Activated CD4-positive, alpha-beta T cell treated with anti-CD3 and anti-CD28 coated beads for 36 hours (primary cell): ENCODE results near the gene BRMS1L. TPM values are rescaled to one million over a fixed set of nuclear protein-coding genes. Genes with fewer than 3 reads are reported as not detected.
"Not testable (repeated sequence)": the region's sequence is repeated elsewhere in the genome, so short reads cannot be mapped to it uniquely, and the experiment has no call there.

Experiments used
- ATAC-seq: fragments of 200-7000 bp; cut with Tn5 transposase; one replicate; pipeline ENCODE4 v1.10.0; 2021; ENCODE audit warnings: mild to moderate bottlenecking, moderate library complexity
- CTCF ChIA-PET: fragments of 350-600 bp; sonication (Branson Sonifier 250); formaldehyde crosslinking; loops from one replicate; lab custom pipeline; 2021; ENCODE audit warnings: antibody characterized with exemption; lab: Charles Lee
- POLR2A ChIA-PET: fragments of 350-600 bp; sonication (Branson Sonifier 250); formaldehyde crosslinking; loops from one replicate; lab custom pipeline; 2021; ENCODE audit warnings: antibody characterized with exemption, inconsistent platforms; lab: Charles Lee
- DNase-seq: peaks from one replicate; pipeline ENCODE4 v3.0.0-alpha.2; 2020
- H3K27ac Mint-ChIP-seq: one replicate; pipeline ENCODE4 v1.8.0; 2021; ENCODE audit warnings: mixed read lengths
- H3K27me3 Mint-ChIP-seq: one replicate; pipeline ENCODE4 v1.8.0; 2021; ENCODE audit warnings: mixed read lengths
- H3K36me3 Mint-ChIP-seq: one replicate; pipeline ENCODE4 v1.8.0; 2021; ENCODE audit warnings: low read depth, mixed read lengths
- H3K4me1 Mint-ChIP-seq: one replicate; pipeline ENCODE4 v1.8.0; 2021; ENCODE audit warnings: mixed read lengths
- H3K4me3 Mint-ChIP-seq: one replicate; pipeline ENCODE4 v1.8.0; 2021; ENCODE audit warnings: mild to moderate bottlenecking, moderate library complexity, mixed read lengths
- H3K9me3 Mint-ChIP-seq: one replicate; pipeline ENCODE4 v1.8.0; 2021; ENCODE audit warnings: low read depth, mixed read lengths
- intact Hi-C, 2 experiments: fragments of 100-400 bp; cut with DNase I in 1 of 2; cut with micrococcal nuclease in 1 of 2; formaldehyde crosslinking; loops; one replicate each; pipeline versions ENCODE4 v1.14.2 to v1.15.1; 2022 to 2024; cut with DNase I, micrococcal nuclease
- total RNA-seq, 2 experiments: library from RNA; stranded (reverse); gene quantifications; one replicate each; pipeline ENCODE4 v1.2.3, GENCODE V29; 2021

The BRMS1L gene, protein sequence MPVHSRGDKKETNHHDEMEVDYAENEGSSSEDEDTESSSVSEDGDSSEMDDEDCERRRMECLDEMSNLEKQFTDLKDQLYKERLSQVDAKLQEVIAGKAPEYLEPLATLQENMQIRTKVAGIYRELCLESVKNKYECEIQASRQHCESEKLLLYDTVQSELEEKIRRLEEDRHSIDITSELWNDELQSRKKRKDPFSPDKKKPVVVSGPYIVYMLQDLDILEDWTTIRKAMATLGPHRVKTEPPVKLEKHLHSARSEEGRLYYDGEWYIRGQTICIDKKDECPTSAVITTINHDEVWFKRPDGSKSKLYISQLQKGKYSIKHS
- 1 to 10 TPM; 5.3 to 7.8 TPM for total RNA-seq

DNA sequence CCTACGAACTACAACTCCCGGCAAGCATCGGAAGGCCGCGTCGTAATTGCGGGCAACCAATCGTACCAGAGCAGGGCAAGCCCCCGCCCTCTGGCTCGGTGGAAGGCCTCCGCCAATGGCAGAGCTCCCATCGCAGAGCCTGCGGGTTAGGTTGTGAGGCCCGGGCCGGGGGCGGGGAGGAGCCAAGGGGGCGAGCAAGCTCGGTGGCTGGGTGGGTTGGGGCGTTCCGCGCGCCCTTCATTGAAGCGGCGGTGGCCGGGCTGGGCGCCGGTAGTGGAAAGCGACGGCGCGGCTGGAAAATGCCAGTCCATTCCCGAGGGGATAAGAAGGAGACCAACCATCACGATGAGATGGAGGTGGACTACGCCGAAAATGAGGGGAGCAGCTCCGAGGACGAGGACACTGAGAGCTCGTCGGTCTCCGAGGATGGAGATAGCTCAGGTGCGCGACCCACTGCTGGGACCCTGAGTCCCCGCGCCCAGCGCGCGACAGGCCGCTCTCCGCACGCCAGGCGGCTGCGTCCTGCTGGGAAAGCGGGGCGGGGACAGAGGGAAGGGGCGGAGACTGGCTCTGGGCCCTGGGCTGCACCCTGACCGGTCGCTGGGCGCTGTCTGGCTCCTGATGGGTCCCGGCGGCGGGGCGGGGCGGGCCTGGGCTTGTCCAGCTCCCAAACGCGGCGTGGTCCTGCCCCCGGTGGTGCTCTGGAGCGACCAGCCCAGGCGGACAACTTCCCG is at the start of gene BRMS1L:
Gene BRMS1L (plus strand): TSS at position 121 of the 734 bp plus-strand sequence. CDS start 179 bp downstream, at position 300.
- Mint-ChIP-seq H3K27me3 (no peaks in the 10 kb centered on the region), H3K27ac (peak within 1 kb of the TSS; percentile 90), H3K4me1 (peaks cover 24% of the 10 kb centered on the region), H3K4me3 (peak within 1 kb of the TSS; percentile 71), H3K9me3 (no peaks in the 10 kb centered on the region), H3K36me3 (peaks cover 2% of the 10 kb centered on the region)
- POLR2A ChIA-PET = interaction anchor here (0.6 to 1.5 kb wide), 7 partner anchors 9 to 845 kb away, joined by 3 to 9 read pairs (median 4); partner anchors contain the start of gene RALGAPA1
- CTCF ChIA-PET = interaction anchor here (0.6 to 1.3 kb wide), 9 partner anchors 9 to 963 kb away, joined by 3 to 8 read pairs (median 3); partner anchors contain the start of gene MBIP
- DNase-seq (peak; percentile 99), ATAC-seq (peak; percentile 98)
- intact Hi-C loops = loop anchor here (1.0 to 5.0 kb wide), 10 partner anchors 17 to 1364 kb away; partner anchors contain the start of genes MBIP (in 2 of the 2), PRORP (in 2 of the 2), RALGAPA1 (in 2 of the 2) and FAM177A1 (in 1 of the 2)

DNA sequence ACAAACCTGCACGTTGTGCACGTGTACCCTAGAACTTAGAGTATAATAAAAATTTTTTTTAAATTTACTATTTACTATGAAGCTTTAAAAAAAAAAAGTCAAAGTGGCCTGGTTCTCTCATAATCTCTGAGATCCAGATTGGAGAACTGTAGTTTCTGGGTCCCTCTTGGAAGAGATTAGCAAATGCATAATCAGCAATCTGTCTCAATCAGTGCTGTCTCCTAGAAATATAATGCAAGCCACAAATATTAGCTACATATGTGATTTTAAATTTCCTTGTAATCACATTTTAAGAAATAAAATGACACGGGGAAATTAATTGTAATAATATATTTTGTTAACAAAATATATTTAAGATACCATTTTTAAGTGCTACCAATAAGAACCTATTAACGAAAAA is 49.3 kb upstream of the BRMS1L start:
- H3K27me3 Mint-ChIP-seq = no peaks in the 10 kb centered on the region
- POLR2A ChIA-PET = interaction anchor here (0.6 kb wide), 1 partner anchor 70 kb away, joined by 8 read pairs; no protein-coding TSS in a partner anchor
- ATAC-seq = no peak

DNA sequence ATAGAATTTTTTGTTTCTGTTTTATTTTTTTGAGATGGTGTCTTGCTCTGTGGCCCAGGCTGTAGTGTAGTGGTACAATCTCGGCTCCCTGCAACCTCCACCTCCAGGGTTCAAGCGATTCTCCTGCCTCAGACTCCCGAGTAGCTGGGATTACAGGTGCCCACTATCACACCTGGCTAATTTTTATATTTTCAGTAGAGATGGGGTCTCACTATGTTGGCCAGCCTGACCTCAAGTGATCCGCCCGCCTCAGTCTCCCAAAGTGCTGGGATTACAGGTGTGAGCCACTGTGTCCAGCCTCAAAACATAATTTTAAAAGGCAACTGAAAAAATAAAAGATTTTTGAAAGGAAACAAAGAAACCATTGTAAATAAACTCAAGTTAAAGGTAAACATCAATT is 48.6 kb upstream of the BRMS1L start:
- H3K27me3 Mint-ChIP-seq, H3K4me3 Mint-ChIP-seq, POLR2A ChIA-PET, ATAC-seq, intact Hi-C loops, DNase-seq, H3K9me3 Mint-ChIP-seq, H3K27ac Mint-ChIP-seq, H3K4me1 Mint-ChIP-seq: not testable (repeated sequence)
- H3K36me3 Mint-ChIP-seq = peaks cover 16% of the 10 kb centered on the region
- CTCF ChIA-PET = interaction anchor here (1.3 kb wide), 1 partner anchor 19 kb away, joined by 3 read pairs; no protein-coding TSS in a partner anchor

More for the DNA sequence above, 49.3 kb upstream of the BRMS1L start:
- H3K9me3 Mint-ChIP-seq = peaks cover 10% of the 10 kb centered on the region
- CTCF ChIA-PET = interaction anchor here (0.6 to 1.5 kb wide), 7 partner anchors 8 to 355 kb away, joined by 3 to 5 read pairs (median 3); no protein-coding TSS in a partner anchor
- H3K4me3 Mint-ChIP-seq = no peak overlapping the region
- intact Hi-C loops = no loop called here
- peaks cover 7% of the 10 kb centered on the region for H3K4me1 Mint-ChIP-seq
- H3K36me3 Mint-ChIP-seq = peaks cover 16% of the 10 kb centered on the region
- H3K27ac Mint-ChIP-seq = no peak overlapping the region
- DNase-seq = no peak

DNA sequence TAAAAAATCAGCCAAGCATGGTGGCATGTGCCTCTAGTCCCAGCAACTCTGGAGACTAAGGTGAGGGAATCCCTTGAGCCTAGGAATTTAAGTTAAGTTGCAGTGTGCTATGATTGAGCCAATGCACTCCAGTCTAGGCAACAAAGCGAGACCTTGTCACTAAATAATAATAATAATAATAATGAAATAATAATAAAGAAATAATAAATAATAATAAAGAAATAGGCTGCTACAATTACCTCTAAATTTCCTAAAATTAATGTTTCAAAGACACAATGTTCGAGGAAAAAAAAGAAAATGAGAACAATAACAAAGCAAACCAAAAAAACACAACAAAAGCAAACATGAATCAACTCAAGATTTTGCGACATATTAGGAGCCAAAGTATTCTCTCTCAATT is 46.8 kb upstream of the BRMS1L start:
- H3K4me1 Mint-ChIP-seq = peaks cover 7% of the 10 kb centered on the region
- intact Hi-C loops = no loop called here
- ChIA-PET CTCF (no interaction called here), POLR2A (interaction anchor here (0.6 kb wide), 1 partner anchor 1065 kb away, joined by 3 read pairs; no protein-coding TSS in a partner anchor)
- no peaks in the 10 kb centered on the region for H3K27me3 Mint-ChIP-seq
- DNase-seq (no peak), ATAC-seq (no peak)
- no peak overlapping the region for H3K4me3 Mint-ChIP-seq
- H3K36me3 Mint-ChIP-seq = peaks cover 15% of the 10 kb centered on the region
- H3K9me3 Mint-ChIP-seq = peaks cover 10% of the 10 kb centered on the region
- no peak overlapping the region for H3K27ac Mint-ChIP-seq

DNA sequence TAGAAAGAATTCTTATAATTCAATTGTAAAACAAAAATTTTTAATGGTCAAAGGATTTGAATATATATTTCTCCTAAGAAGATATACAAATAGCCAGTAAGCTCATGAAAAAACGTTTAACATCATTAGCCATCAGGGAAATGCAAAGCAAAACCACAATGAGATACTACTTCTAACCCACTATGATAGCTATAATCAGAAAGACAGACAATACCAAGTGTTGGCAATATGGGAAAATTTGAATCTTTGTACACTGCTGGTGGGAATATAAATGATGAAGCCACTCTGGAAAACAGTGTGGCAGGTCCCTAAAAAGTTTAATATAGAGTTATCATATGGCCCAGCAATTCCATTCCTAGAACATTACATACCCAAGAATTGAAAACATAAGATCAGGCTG is 42.4 kb upstream of the BRMS1L start:
- CTCF ChIA-PET = no interaction called here
- H3K9me3 Mint-ChIP-seq = peaks cover 10% of the 10 kb centered on the region
- H3K27me3 Mint-ChIP-seq = no peaks in the 10 kb centered on the region

DNA sequence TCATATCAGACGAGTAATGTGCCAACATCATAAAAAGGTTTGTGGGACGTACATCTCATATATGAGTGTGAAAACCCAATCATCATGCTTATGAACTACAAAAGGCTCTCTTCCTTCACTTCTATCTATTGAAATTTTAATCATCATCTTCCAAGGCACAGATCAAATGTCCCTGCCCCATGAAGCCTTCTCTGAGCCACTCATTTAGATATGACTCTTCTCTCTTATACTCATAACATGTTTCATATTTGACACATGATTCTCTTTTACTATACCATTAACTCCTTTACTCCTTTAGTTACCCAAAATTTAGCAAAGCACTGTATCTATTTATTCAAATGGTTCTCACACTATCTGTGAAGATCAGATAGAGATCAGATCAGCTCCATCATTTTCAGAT is 39.3 kb upstream of the BRMS1L start:
- CTCF ChIA-PET = interaction anchor here (1.0 to 1.2 kb wide), 4 partner anchors 11 to 20 kb away, joined by 3 to 8 read pairs (median 4); no protein-coding TSS in a partner anchor
- no peaks in the 10 kb centered on the region for H3K27me3 Mint-ChIP-seq
- H3K36me3 Mint-ChIP-seq = peaks cover 11% of the 10 kb centered on the region
- no peaks in the 10 kb centered on the region for H3K9me3 Mint-ChIP-seq
- POLR2A ChIA-PET = interaction anchor here (0.7 kb wide), 1 partner anchor 654 kb away, joined by 3 read pairs; no protein-coding TSS in a partner anchor
- H3K4me1 Mint-ChIP-seq = peaks cover 36% of the 10 kb centered on the region
- DNase-seq (peak; percentile 25), ATAC-seq (peak; percentile 96)
- intact Hi-C loops = no loop called here
- H3K4me3 Mint-ChIP-seq = no peak overlapping the region
- H3K27ac Mint-ChIP-seq = no peak overlapping the region

More for the DNA sequence above, 42.4 kb upstream of the BRMS1L start:
- POLR2A ChIA-PET = no interaction called here
- ATAC-seq (no peak), DNase-seq (no peak)
- peaks cover 19% of the 10 kb centered on the region for H3K36me3 Mint-ChIP-seq
- intact Hi-C loops = no loop called here
- H3K4me3 Mint-ChIP-seq = no peak overlapping the region
- H3K27ac Mint-ChIP-seq = no peak overlapping the region
- peaks cover 20% of the 10 kb centered on the region for H3K4me1 Mint-ChIP-seq

DNA sequence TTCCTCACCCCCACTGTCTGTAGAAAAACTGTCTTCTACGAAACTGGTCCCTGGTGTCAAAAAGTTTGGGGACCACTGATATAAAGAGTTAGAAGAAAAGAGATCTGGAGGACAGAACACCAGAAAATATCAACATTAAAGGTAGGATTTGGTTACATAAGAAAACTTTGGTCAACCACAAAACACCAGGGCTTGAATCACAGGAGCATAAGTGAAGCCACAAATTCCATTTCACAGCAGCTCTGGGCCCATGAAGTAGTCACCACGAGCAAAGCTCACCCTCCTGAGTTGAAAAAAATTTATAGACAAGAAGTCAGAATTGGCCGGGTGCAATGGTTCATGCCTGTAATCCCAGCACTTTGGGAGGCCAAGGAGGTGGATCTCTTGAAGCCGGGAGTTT is 36.5 kb upstream of the BRMS1L start:
- Mint-ChIP-seq H3K36me3 (peaks cover 8% of the 10 kb centered on the region), H3K9me3 (no peaks in the 10 kb centered on the region), H3K4me1 (peaks cover 34% of the 10 kb centered on the region), H3K27ac (no peak overlapping the region), H3K4me3 (no peak overlapping the region), H3K27me3 (no peaks in the 10 kb centered on the region)
- intact Hi-C loops = no loop called here
- DNase-seq = peak; percentile 30
- CTCF ChIA-PET = interaction anchor here (0.8 to 1.4 kb wide), 4 partner anchors 18 to 103 kb away, joined by 3 read pairs; partner anchors contain the start of gene RALGAPA1
- ATAC-seq = no peak
- POLR2A ChIA-PET = no interaction called here

DNA sequence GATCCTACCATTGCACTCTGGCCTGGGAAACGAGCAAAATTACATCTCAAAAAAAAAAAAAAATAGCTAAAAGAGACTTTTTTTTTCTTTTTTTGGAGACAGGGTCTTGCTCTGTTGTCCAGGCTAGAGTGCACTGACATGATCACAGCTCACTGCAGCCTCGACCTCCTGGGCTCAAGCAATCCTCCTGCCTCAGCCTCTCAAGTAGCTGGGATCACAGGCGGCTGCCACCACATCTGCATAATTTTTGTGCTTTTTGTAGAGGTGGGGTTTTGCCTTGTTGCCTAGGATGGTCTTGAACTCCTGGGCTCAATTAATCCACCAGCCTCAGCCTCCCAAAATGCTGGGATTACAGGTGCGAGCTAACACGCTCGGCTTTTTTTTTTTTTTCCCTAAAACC is 28.3 kb upstream of the BRMS1L start:
- ATAC-seq (no peak), DNase-seq (no peak)
- H3K36me3 Mint-ChIP-seq = peaks cover under 1% of the 10 kb centered on the region
- intact Hi-C loops = no loop called here
- ChIA-PET POLR2A (no interaction called here), CTCF (interaction anchor here (0.6 to 1.6 kb wide), 3 partner anchors 9 to 802 kb away, joined by 3 to 4 read pairs (median 3); no protein-coding TSS in a partner anchor)
- H3K4me3 Mint-ChIP-seq = no peak overlapping the region
- no peaks in the 10 kb centered on the region for H3K27me3 Mint-ChIP-seq
- no peaks in the 10 kb centered on the region for H3K9me3 Mint-ChIP-seq
- H3K4me1 Mint-ChIP-seq = peaks cover 32% of the 10 kb centered on the region
- no peak overlapping the region for H3K27ac Mint-ChIP-seq

DNA sequence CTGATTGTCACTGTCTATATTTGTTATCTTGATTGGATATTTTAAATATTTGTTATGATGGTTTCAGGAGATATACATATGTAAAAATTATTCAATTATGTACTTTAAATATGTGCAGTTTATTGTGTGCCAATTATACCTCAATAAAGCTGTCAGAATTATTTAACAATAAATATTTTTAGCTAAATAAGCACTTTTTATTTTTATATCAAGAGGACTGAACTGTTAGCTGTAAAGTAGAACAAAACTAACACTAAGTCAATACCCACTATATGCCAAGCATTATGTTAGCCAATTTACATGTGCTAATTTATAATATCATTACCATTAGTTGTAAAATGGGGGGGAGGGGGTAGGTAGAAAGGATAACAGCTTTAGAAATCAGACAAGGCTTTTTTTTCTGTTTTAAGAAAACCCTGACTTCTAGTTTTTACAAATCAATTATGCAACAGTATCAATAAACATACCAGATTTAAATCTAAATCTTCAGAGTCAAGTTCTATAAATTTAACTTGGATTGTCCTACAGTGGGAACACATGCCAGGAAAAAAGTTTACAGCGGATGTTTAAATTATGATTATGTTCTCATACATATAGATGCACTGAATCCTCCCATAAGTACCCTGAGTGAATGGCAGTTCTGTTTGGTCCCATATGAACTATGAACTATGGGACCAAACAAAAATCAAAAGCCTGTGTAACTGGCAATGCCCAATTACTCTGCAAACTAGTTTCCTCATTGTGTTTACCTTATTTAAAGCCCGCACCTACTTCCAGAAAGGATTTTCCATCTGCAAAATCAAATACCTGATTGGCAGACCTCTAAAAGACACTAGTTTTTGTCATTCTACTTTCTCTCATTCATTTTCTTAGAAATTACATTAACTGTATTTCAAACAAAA is 19.9 kb upstream of the BRMS1L start:
- H3K9me3 Mint-ChIP-seq = no peaks in the 10 kb centered on the region
- ChIA-PET CTCF (interaction anchor here (0.6 to 3.0 kb wide), 13 partner anchors 9 to 377 kb away, joined by 3 to 15 read pairs (median 3); no protein-coding TSS in a partner anchor), POLR2A (no interaction called here)
- H3K27ac Mint-ChIP-seq = no peak overlapping the region
- peaks cover 11% of the 10 kb centered on the region for H3K36me3 Mint-ChIP-seq
- H3K4me1 Mint-ChIP-seq = peaks cover 31% of the 10 kb centered on the region
- ATAC-seq = no peak
- H3K4me3 Mint-ChIP-seq = no peak overlapping the region
- no peak for DNase-seq
- intact Hi-C loops = loop anchor here (5.0 to 10.0 kb wide), 6 partner anchors 39 to 931 kb away; partner anchors contain the start of genes BAZ1A (in 1 of the 2), FAM177A1 (in 1 of the 2), MBIP (in 1 of the 2) and PPP2R3C (in 1 of the 2)
- no peaks in the 10 kb centered on the region for H3K27me3 Mint-ChIP-seq
